GM21737 (cell line): ENCODE results near the gene RGS6.

Experiments used
- ATAC-seq: cut with Tn5 transposase; IDR thresholded peaks from one replicate; pipeline ENCODE4 v1.9.1; 2021; ENCODE audit warnings: mild to moderate bottlenecking, moderate library complexity; ENCODE audit not compliant: unreplicated experiment

The RGS6 gene

GRCh38 chr14:72598306-72598705, 666.1 kb downstream of the RGS6 start:
- ATAC-seq, result no peak

GRCh38 chr14:72599579-72600470, 667.6 kb downstream of the RGS6 start:
- no peak for ATAC-seq

GRCh38 chr14:72600551-72601330, 668.5 kb downstream of the RGS6 start:
- no peak for ATAC-seq

- no peak for ATAC-seq
These were observed 671.4 kb downstream of the RGS6 start for GRCh38 chr14:72603639-72604038.

GRCh38 chr14:72604133-72604532, 671.9 kb downstream of the RGS6 start:
- ATAC-seq, result no peak

GRCh38 chr14:72605096-72605920, 673.1 kb downstream of the RGS6 start:
- ATAC-seq, result no peak

GRCh38 chr14:72605921-72606220, 673.6 kb downstream of the RGS6 start:
- ATAC-seq, result no peak

GRCh38 chr14:72606879-72607278, 674.6 kb downstream of the RGS6 start:
- ATAC-seq, result no peak

- no peak for ATAC-seq
These were observed 675.3 kb downstream of the RGS6 start for GRCh38 chr14:72607386-72608130.

GRCh38 chr14:72608391-72609204, 676.4 kb downstream of the RGS6 start:
- no peak for ATAC-seq

- no peak for ATAC-seq
These were observed 677.1 kb downstream of the RGS6 start for GRCh38 chr14:72609205-72609916.

GRCh38 chr14:72610096-72610830, 678.0 kb downstream of the RGS6 start:
- ATAC-seq, result no peak

- ATAC-seq, result no peak
These were observed 678.6 kb downstream of the RGS6 start for GRCh38 chr14:72610831-72611200.

- ATAC-seq, result no peak
These were observed 679.3 kb downstream of the RGS6 start for GRCh38 chr14:72611506-72611905.

GRCh38 chr14:72612041-72612440, 679.8 kb downstream of the RGS6 start:
- ATAC-seq, result no peak

- no peak for ATAC-seq
These were observed 681.2 kb downstream of the RGS6 start for GRCh38 chr14:72613231-72613974.

- no peak for ATAC-seq
These were observed 681.7 kb downstream of the RGS6 start for GRCh38 chr14:72613975-72614319.

- ATAC-seq, result no peak
These were observed 682.1 kb downstream of the RGS6 start for GRCh38 chr14:72614365-72614764.
